ENCODE data around the gene RAPGEF1.

GRCh38 chr9:131629226-131629500, 110.7 kb downstream of the RAPGEF1 start:
- TF ChIP-seq POLR2AphosphoS5 (IDR thresholded peaks at IDR 0.05; ENCODE audit: borderline replicate concordance, low read depth, low read length) (no peak), EZH2 (IDR thresholded peaks at IDR 0.05) (no peak)

Data from SK-N-MC (cell line).